Stimulated activated CD4-positive, alpha-beta T cell treated with anti-CD3 and anti-CD28 coated beads, Interleukin-4, amount 100 ng/mL, for 48 hours (primary cell): ENCODE results near the gene RYR1.

Experiments
- DNase-seq, 2 donors: peaks; one replicate each; pipeline ENCODE4 v3.0.0-alpha.2; 2020; ENCODE audit warnings: low read depth in 2 of 2

RYR1 gene

GRCh38 chr19:38427035-38427677, 6.3 kb upstream of the RYR1 start:
- peak; percentile 45 to 63 for DNase-seq

DNA sequence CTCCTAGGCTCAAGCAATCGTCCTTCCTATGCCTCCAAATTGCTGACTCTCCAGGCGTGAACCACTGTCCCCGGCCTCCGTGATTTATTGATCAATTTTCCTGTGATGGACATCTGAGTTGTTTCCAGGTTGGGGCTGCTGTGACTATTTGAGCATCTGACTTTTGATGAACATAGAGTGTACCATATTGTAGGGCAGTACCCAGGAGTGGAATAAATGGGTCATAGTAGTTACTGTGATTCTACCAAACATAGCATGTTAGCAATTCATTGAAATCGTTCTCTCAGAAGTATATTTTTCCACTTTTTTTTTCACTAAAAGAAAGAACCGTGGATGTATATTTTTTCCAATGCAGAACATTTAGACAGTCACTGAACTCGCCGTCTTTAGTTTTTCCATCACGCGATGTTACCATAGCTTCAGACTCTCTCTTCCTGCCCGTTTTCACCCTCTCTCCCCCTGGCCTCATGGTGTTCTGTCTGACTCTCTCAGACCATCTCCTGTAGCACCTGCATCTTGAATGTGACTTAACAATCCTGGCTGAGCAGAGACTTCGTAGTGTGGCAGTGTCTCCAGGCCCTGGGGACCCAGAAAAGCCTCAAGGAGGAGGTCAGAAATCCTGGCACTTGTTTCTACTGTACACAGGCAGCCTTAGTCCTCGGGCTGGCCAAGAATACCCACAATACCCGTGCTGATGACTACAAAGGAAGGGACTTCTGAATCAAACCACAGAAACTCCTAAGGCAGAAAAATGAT, 4.3 kb upstream of the RYR1 start:
- peak in 1 of 2 donors; percentile 37 for DNase-seq

- no peak for DNase-seq
Observed at GRCh38 chr19:38429811-38430156, 3.7 kb upstream of the RYR1 start.

DNA sequence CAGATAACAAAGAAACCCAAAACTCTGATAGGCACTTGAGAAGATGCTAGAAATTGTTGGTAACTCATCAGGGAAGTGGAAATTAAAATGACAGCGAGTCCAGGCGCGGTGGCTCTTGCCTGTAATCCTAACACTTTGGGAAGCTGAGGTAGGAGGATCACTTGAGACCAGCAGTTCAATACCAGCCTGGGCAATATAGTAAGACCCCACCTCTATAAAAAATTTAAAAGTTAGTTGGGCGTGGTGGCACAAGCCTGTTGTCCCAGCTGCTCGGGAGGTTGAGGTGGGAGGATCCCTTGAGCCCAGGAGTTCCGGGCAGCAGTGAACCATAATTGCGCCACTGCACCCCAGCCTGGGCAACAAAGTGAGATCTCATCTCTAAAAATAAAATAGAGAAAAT, 2.6 kb upstream of the RYR1 start:
- no peak for DNase-seq

DNA sequence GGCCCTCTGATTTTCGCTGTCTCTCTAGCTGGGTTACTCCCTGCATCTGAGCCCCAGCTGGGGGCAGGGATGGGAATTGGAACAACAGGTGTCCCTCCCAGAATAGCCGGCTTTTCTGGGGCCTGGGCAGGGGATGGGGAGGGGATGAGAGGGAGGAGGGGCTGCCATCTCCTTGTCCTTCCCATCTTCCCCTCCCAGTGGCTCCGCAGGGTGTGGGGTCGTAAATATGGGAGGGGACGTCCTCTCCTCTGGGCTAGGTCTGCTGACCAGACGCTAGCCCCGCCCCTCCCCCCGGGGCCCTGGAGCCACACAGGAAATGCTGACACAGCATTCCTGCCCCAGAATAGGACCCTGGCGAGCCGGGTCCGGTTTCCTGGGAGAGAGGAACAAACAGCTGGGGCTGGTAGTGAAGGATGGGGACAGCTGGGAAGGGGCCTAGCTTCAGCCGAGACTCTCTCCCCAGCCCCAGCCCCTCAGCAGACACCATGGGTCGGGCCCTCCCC, 1.1 kb downstream of the RYR1 start:
- DNase-seq = no peak

GRCh38 chr19:38437295-38437694, 3.8 kb downstream of the RYR1 start:
- DNase-seq = no peak

- DNase-seq = no peak
Observed at GRCh38 chr19:38437917-38438316, 4.4 kb downstream of the RYR1 start.

DNA sequence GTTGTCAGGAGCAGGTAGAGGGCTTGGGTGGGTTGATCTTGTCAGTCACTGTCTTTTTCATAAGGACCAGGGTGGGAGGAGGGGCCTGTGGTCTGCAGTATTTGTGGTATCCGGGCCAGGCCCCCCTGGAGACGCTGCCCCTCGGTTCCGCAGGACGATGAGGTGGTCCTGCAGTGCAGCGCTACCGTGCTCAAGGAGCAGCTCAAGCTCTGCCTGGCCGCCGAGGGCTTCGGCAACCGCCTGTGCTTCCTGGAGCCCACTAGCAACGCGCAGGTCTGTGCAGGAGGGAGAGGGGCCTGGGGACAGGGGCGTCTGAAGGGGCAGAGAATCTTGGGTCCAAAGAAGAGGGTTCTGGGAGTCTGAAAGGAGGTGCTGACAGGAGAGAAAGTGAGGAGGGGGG, 7.1 kb downstream of the RYR1 start:
- no peak for DNase-seq

DNA sequence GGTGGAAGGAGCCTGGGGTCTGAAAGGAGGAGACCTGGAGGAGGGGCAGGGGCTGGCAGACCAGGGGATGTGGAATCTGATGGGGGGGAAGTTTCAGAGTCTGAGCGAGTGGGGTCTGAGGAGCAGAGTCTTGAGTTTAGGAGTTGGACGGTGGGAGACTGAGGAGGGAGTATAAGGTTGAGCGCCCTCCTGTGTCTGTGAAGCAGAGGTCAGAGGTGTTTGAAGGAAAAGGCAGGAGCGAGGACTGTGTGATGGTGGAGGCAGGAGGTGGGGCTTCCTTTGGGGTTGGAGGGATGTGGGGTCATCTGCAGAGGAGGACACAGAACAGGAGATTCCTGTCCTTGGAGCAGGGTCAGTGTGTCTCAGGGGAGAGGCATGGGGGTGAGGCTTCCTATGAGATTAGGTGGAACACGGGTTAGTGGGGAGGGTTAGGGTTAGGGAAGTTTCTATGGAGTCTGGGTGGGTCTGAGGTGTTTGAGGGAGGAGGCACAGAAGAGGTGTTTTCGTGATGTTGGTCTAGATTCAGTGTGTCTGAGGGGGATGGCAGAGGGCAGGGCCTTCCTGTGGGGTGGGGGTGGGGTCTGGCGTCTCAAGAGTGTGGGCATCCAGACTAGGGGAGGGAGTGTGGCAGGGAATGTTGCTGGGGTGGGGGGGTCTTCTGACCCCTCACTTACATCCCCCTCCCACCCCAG, 8.3 kb downstream of the RYR1 start:
- DNase-seq = no peak

DNA sequence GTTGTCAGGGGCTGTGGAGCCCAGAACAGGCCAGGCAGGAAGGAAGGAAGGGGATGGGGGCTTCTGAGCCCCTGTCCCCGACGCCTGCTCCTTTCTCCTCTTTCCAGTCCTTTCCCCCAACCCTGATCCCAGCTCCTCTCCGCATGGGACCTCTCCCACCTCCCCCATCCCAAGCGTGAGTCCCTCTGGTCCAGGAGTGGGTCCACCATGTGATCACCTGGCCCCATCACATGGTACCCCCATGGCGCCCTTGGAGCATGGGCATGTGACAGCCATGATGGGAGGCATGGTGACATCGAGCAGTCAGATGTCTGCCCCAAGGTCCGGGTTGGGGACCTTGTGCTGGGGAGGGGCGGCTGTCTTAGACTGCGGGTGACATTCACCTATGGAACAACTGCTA, 9.2 kb downstream of the RYR1 start:
- DNase-seq = no peak

DNA sequence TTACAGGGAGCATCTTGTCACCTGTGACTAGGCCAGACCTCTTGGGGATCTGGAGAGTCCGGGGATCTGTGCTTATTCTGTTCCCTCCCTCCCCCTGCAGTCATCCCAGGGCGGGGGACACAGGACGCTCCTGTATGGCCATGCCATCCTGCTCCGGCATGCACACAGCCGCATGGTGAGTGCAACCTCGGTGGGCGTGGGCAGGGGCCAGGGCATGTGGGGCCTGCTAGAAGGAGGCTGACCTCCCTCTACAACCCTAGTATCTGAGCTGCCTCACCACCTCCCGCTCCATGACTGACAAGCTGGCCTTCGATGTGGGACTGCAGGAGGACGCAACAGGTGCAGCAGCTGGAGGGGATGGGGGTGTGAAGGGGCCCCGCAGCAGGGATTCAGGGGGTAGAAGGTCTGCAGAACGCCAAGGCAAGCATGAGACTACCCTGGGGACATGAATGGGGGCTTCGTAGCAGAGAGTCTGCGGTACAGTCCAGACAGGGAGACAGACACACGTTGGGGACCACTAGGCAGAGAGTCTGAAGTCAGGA, 10.0 kb downstream of the RYR1 start:
- no peak for DNase-seq

- no peak for DNase-seq
Observed at GRCh38 chr19:38444026-38444425, 10.5 kb downstream of the RYR1 start.

GRCh38 chr19:38445362-38445761, 11.9 kb downstream of the RYR1 start:
- no peak for DNase-seq

- no peak for DNase-seq
Observed at GRCh38 chr19:38448225-38448624, 14.7 kb downstream of the RYR1 start.

DNA sequence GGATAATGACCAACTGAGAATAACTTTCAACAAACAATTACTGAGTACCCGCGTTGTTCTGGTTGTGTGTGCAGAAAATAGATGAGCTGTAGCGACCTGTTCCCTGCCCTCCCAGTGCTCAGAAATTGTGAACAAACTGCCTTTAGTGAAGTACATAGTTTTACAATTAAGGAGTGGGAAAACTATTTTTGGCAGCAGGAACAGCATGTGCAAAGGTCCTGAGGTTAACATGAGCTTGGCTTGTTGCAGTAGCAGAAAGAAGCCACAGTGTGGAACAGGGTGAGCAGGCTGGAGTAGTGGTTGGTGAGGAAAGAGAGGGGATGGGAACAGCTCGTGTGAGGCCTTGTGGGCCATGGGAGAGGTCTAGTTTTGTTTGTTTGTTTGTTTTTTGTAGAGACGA, 16.0 kb downstream of the RYR1 start:
- DNase-seq = no peak

GRCh38 chr19:38451036-38451435, 17.5 kb downstream of the RYR1 start:
- no peak for DNase-seq

- DNase-seq = no peak
Observed at GRCh38 chr19:38451629-38452028, 18.1 kb downstream of the RYR1 start.

- DNase-seq = peak; percentile 17 to 33
Observed at GRCh38 chr19:38452430-38453366, 19.2 kb downstream of the RYR1 start.

- DNase-seq = no peak
Observed at GRCh38 chr19:38453596-38453995, 20.1 kb downstream of the RYR1 start.

- DNase-seq = no peak
Observed at GRCh38 chr19:38455031-38455430, 21.5 kb downstream of the RYR1 start.

GRCh38 chr19:38457202-38457601, 23.7 kb downstream of the RYR1 start:
- no peak for DNase-seq
